Measurements from ENCODE around the gene PARS2.

The PARS2 gene

DNA sequence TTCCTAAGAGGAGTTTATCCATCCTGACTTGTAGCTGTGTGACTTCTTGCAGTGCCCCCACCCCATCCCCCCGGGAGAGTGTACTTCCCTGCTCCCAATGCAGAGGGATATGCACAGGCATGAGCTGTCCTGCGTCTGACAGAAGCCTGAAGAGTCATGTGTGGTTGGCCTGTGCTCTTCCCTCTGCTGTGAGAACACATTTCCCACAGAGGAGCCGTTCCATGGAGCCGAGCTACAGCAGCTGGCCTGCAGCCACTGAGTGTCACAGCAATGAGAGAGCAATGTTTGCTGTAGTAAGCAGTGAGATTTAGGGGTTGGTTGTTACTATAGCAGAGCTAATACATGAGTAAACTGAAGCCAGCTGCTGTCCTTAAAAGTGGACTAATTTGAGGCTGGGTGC, 22.0 kb downstream of the PARS2 start:
- in situ Hi-C loops (cut with MboI; ENCODE audit: low sequenced_read_pairs), result no loop called here

GRCh38 chr1:54741531-54741930, 22.8 kb downstream of the PARS2 start:
- in situ Hi-C loops (cut with MboI; ENCODE audit: low sequenced_read_pairs), result no loop called here

- in situ Hi-C loops (cut with MboI; ENCODE audit: low sequenced_read_pairs), result no loop called here
Observed at GRCh38 chr1:54738244-54738643, 26.1 kb downstream of the PARS2 start.

DNA sequence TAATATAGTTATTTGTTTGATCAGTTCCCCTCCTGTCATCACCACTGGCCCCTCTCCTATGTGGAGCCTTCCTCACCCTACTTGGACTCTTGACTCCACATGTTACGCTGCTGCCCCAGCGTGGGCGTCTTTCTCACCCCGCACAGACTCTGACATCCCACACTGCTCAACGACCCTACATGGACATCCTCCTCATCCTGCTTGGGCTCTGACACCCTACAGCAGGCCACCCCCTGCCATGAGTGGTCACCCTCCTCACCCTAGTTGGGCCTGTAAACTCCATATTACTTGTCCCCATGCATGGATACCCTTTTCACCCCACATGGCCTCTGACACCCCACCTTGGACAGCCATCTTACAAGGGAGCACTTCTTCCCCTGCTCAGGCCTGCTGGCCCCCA, 27.6 kb downstream of the PARS2 start:
- in situ Hi-C loops (cut with MboI; ENCODE audit: low sequenced_read_pairs), result no loop called here

- in situ Hi-C loops (cut with MboI; ENCODE audit: low sequenced_read_pairs), result no loop called here
Observed at GRCh38 chr1:54728027-54728426, 36.3 kb downstream of the PARS2 start.

- in situ Hi-C loops (cut with MboI; ENCODE audit: low sequenced_read_pairs), result no loop called here
Observed at GRCh38 chr1:54724771-54725170, 39.6 kb downstream of the PARS2 start.

DNA sequence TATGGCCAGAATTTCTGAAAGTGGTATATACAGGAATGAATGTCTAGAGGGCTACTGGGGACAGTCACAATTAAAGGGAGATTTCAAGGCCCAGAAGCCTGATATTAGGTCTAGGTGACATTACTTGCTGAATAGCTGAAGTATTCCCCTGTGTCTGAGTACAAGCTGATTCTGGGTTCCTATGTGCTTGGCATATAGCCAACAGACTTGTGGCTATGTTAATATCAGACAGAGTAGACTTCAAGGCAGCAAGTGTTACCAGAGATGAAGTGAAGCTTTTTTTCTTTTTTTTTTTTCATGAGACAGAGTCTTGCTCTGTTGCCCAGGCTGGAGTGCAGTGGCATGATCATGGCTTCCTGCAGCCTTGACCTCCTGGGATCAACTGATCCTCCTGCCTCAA, 40.3 kb downstream of the PARS2 start:
- in situ Hi-C loops (cut with MboI; ENCODE audit: low sequenced_read_pairs), result no loop called here

DNA sequence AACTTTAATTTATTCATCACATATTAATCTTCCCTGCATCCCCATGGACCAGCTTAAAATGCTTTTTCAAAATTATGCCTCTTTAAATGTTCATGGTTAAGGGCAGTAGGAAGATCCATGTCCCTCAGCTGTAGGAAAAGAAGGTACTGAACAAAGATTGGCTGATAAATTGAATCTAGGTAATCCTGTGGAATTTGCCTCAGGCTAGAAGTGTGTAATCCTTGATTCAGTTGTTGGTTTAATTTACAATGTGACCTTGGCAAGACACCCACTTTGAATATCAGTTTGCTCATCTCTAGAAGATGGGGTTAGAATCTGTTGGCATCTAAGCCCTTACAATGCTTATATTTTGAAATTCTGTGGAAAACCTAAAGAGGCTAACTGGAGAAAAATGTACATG, 42.6 kb downstream of the PARS2 start:
- in situ Hi-C loops (cut with MboI; ENCODE audit: low sequenced_read_pairs), result no loop called here

DNA sequence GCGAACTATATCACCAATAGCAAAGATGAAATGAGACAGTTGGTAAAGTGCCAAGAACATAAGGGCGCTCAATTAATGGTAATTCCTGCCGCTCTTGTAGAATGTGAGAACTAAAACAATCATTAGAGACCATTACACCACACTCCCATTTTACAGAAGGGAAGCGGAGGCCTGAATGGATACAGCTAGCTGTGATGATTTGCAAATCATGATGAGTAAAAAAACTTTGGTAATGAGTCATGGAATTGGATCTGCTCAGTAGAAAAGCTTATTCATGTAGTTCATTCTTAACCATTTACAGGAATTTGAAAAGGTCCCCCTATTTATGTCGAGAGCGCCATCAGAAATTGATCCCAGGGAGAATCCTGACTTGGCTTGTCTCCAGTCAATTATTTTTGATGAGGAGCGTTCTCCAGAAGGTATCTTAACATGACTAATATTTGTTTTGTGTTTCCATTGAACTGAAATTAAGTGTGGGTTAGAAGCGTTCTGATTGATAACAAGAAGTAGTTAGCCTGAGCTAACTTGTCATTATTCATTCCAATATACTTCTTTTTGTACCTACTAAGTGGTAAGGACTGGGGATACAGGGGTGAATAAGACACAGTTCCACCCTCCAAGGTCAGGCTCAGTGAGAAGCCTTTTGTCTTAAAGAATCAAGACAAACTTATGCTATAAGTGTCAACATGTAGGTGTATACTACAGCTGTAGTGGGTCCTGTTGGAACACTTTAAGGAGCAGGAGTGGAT, 47.9 kb downstream of the PARS2 start:
- in situ Hi-C loops (cut with MboI; ENCODE audit: low sequenced_read_pairs), result no loop called here

DNA sequence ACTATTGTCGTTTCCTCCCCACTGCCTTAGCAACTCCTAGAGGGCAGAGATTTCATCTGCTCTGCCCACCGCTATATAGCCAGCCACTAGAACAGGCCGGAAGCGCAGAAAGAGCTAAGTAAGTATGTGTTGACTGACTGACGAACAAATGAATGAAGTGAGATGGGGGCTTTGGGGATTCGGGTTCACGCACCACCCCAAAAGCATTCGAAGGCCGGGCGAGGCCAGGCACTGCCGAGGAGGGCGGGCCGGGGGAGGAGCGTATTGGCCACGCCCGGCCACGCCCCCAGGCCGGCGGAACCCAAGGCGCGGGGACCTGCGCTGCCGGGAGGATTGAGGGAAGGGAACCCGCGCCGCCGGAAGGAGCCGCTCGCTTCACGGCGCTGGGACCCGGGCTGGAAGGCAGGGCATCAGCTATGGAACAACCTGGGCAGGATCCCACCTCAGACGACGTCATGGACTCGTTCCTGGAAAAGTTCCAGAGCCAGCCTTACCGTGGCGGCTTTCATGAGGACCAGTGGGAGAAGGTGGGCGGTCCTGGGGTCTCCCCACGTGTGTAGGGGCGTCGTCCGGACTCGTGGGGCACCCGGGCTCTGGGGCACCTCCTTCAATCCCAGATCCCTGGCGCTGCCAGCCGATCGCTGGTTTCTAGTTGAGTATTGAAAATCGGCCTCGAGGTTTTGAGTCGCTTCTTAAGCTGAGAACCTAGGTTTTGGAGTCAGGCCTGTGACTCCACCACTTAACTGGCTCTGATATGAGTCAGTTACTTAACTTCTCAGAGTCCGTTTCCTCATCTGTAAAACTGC, 48.6 kb downstream of the PARS2 start, which contains the start of gene TTC4:
TTC4 (plus strand) TSS at position 369 of the 806 bp plus-strand sequence; CDS start at position 417, 48 bp downstream.
- in situ Hi-C loops (cut with MboI; ENCODE audit: low sequenced_read_pairs), result no loop called here

DNA sequence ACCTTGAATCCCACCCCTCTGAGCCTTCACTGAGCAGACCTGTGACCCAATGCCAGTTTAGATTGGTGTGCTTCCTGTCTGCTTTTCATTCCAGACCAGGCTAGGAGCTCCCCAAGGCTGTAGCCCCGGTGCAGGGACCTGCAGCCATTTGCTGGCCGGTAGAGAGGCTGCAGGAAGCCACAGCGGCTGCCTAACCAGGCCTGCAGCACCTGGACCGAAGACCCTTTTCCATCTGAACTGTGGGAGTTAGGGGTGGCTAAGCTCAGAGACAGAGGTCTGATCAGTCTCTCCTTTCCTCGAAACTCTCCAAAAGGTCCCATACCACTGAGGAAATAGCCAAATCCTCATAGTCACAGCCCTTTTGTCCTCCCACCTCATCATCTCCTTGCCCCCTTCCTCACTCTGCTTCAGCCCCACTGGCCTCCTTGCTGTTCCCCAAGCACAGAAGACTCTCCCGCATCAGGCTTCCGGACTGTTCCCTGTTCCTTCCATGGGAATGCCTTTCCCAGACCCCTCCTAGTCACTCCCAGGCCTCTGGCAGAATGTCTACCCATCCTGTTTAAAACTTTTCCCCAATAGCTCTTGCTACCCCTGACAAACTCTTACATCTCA, 49.3 kb downstream of the PARS2 start:
- in situ Hi-C loops (cut with MboI; ENCODE audit: low sequenced_read_pairs), result no loop called here

- in situ Hi-C loops (cut with MboI; ENCODE audit: low sequenced_read_pairs), result no loop called here
Observed at GRCh38 chr1:54711536-54711935, 52.8 kb downstream of the PARS2 start.

GRCh38 chr1:54710841-54711240, 53.5 kb downstream of the PARS2 start:
- in situ Hi-C loops (cut with MboI; ENCODE audit: low sequenced_read_pairs), result no loop called here

- in situ Hi-C loops (cut with MboI; ENCODE audit: low sequenced_read_pairs), result no loop called here
Observed at GRCh38 chr1:54710434-54710833, 53.9 kb downstream of the PARS2 start.

DNA sequence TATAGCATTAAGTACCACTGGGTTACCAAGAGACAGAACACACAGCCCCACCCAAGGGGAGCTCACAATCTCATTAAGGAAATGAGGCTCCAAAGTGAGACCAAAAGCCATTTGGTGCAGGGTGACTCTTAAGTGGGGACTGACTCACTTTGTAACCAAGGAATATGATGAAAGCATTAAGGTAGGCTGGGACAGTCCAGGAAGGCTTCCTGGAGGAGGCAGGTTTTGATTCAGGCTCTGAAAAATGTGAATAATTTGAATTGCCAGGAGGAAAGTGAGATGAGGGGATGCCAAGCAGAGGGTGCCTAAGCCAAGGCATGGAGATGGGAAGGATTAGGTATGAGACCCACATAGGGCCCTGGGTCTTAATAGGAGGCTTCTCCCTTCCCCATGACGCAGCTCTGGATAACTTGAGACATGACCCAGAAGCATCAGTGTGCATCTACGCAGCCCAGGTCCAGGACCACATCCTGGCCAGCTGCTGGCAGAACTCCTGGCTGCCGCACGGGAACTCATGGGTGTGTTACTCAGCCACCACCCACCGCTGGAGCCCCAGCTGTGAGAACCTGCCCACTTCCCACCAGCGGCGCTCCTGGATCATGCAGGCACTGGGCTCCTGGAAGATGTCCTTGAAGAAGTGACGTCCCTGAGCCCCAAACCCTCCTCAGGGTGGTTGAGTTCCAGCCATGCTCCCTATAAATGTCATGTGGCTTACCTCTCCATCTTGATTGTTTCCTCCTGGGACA, 54.6 kb downstream of the PARS2 start:
- in situ Hi-C loops (cut with MboI; ENCODE audit: low sequenced_read_pairs), result no loop called here

DNA sequence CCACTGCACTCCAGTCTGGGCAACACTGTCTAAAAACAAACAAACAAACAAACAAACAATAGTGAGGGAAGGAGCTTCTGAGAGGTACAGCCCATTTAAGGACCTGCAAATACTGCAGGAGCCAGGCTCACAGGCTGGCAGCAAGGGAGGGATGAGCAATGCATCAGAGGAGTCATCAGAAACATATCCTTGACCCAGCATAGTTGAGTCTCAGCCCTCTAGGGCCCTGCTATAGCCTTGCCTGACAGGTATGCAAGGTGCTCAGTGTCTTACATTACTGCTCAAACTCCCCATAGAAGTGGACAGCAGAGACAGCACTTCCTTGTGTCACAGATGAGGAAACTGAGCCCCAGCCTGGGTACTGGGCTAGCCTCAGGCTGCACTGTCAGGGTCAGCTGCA, 55.9 kb downstream of the PARS2 start:
- in situ Hi-C loops (cut with MboI; ENCODE audit: low sequenced_read_pairs), result no loop called here

All from HL-60/S4 treated with retinoic acid at 250 ng/mL for 4 days and 3 days (cell line).